Measurements from ENCODE around the gene VSTM2B. TPM values are rescaled to one million over a fixed set of nuclear protein-coding genes. Genes with fewer than 3 reads are reported as not detected.

The VSTM2B gene
- total and polyA plus RNA-seq, 2 of the 13 experiments (the other 11 are each of a cell fraction or from before 2014, with no cell fraction given) = not detected

GRCh38 chr19:29483944-29484581 is 41.7 kb upstream of the VSTM2B start:
- H4K20me1 ChIP-seq (ENCODE audit: insufficient read depth, low read length) = no peaks in the 10 kb centered on the region
- no peak overlapping the region for H3K4me3 ChIP-seq (replicated peaks in 1 of 3; ENCODE audit: insufficient read depth in 1 of 3, low read depth in 2 of 3, low read length in 3 of 3)
- no peak for ATAC-seq
- WGBS (ENCODE audit: low lambda C conversion rate) = 75% methylated on average over 1 of the region's 6 CpGs
- DNase-seq (ENCODE audit: low spot score) = no peak
- intact Hi-C loops (cut with micrococcal nuclease; ENCODE audit: unreplicated experiment) = no loop called here
- H3K79me2 ChIP-seq (ENCODE audit: insufficient read depth, low read length) = no peaks in the 10 kb centered on the region
- peaks cover 0 to 6% of the 10 kb centered on the region in 2 experiments; a peak in 2 of 5 replicates for H3K27me3 ChIP-seq (ENCODE audit: control insufficient read depth in 1 of 2, insufficient read depth in 2 of 2, low read length in 2 of 2)
- H3K36me3 ChIP-seq (replicated peaks in 1 of 2; ENCODE audit: control insufficient read depth in 1 of 2, insufficient read depth in 2 of 2, low read length in 2 of 2) = no peaks in the 10 kb centered on the region
- no peak for TF ChIP-seq ZNF276 (CRISPR knock-in tag; IDR thresholded peaks at IDR 0.05; ENCODE audit: low read depth)
- no peak for TF ChIP-seq TEAD3 (CRISPR knock-in tag; optimal IDR thresholded peaks at IDR 0.05; ENCODE audit: borderline replicate concordance)
- TF ChIP-seq KDM2A (CRISPR knock-in tag; IDR thresholded peaks at IDR 0.05; ENCODE audit: borderline replicate concordance, low read depth) = no peak
- TF ChIP-seq ZSCAN31 (CRISPR knock-in tag; IDR thresholded peaks at IDR 0.05; ENCODE audit: low read depth) = no peak
- TF ChIP-seq ZNF546 (CRISPR knock-in tag; conservative IDR thresholded peaks at IDR 0.05) = no peak
- no peak for TF ChIP-seq ZNF17 (CRISPR knock-in tag; IDR thresholded peaks at IDR 0.05)
- no peak for TF ChIP-seq NFYB (CRISPR knock-in tag; IDR thresholded peaks at IDR 0.05)
- TF ChIP-seq ZNF484 (CRISPR knock-in tag; IDR thresholded peaks at IDR 0.05; ENCODE audit: borderline replicate concordance, low read depth) = no peak
- no peak for TF ChIP-seq GLI4 (CRISPR knock-in tag; IDR thresholded peaks at IDR 0.05; ENCODE audit: borderline replicate concordance)
- TF ChIP-seq ZNF12 (CRISPR knock-in tag; IDR thresholded peaks at IDR 0.05) = no peak
- no peak for TF ChIP-seq KAT8 (CRISPR knock-in tag; IDR thresholded peaks at IDR 0.05)
- no peak for TF ChIP-seq RNF2 (conservative IDR thresholded peaks at IDR 0.05; ENCODE audit: low read depth)
- TF ChIP-seq ZBTB2 (CRISPR knock-in tag; IDR thresholded peaks at IDR 0.05; ENCODE audit: low read depth) = no peak
- no peaks in the 10 kb centered on the region for H3K9me3 ChIP-seq (ENCODE audit: low read length)
- BruUV-seq (replicated peaks) = no TSS peak
- in situ Hi-C loops (cut with HindIII; ENCODE audit: extremely low pct_ligation_motif_present, low pct_unique_long_range_greater_than_20kb) = no loop called here
- H3K4me2 ChIP-seq (ENCODE audit: low read depth, low read length) = no peak overlapping the region
- ChIA-PET CTCF (ENCODE audit: low intra/inter-chr PET ratio, low total read pairs) (no interaction called here), POLR2A (no interaction called here)
- no peak overlapping the region for H2AFZ ChIP-seq (ENCODE audit: low read length)
- FAIRE-seq = no peak
- H3K9ac ChIP-seq (ENCODE audit: insufficient read depth, low read depth, low read length) = no peak overlapping the region
- no peaks in the 10 kb centered on the region for H3K4me1 ChIP-seq (ENCODE audit: insufficient read depth, low read length)
- no peak overlapping the region for H3K27ac ChIP-seq (ENCODE audit: extremely low read length, insufficient read depth, low read length)
